GM21381 (cell line): ENCODE data around the gene AP1B1.
"Not testable (repeated sequence)": the region's sequence is repeated elsewhere in the genome, so short reads cannot be mapped to it uniquely, and the experiment has no call there.

Experiments used
- ATAC-seq: cut with Tn5 transposase; IDR thresholded peaks from one replicate; pipeline ENCODE4 v1.9.1; 2021; ENCODE audit warnings: mild to moderate bottlenecking, moderate library complexity; ENCODE audit not compliant: unreplicated experiment

AP1B1 gene

DNA sequence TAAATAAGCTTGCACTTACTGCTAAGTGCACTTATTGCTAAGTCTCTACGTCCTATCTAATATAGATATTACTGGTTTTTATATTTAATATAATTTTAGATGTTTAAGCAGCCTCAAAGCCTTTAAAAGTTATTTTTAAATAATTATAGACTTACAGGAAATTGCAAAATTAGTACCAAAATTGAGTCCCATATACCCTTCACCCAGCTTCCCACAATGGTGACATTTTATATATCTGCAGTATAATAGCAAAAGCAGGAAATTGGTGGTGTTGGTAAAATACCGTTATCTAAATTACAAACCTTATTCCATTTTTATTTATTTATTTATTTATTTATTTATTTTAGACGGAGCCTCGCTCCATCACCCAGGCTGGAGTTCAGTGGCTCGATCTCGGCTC lies 1.9 kb upstream of the AP1B1 start:
- ATAC-seq: no peak

DNA sequence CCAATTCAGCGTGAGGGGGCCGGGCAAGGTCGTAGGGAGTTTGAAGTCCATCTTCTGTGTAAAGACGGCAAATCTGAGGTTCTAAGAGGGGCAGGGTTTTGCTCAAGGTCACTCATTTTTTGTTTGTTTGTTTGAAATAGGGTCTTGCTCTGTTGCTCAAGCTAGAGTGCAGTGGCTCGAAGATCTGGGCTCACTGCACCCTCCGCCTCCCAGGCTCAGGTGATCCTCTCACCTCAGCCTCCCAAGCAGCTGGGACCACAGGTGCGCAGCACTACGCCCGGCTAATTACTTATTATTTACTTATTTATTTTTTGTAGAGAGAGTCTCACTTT lies 355 bp upstream of the AP1B1 start:
- no peak for ATAC-seq

GRCh38 chr22:29386708-29387107 lies 1.7 kb downstream of the AP1B1 start:
- ATAC-seq: no peak

GRCh38 chr22:29385748-29386147 lies 2.6 kb downstream of the AP1B1 start:
- no peak for ATAC-seq

GRCh38 chr22:29385151-29385704 lies 3.1 kb downstream of the AP1B1 start:
- no peak for ATAC-seq

DNA sequence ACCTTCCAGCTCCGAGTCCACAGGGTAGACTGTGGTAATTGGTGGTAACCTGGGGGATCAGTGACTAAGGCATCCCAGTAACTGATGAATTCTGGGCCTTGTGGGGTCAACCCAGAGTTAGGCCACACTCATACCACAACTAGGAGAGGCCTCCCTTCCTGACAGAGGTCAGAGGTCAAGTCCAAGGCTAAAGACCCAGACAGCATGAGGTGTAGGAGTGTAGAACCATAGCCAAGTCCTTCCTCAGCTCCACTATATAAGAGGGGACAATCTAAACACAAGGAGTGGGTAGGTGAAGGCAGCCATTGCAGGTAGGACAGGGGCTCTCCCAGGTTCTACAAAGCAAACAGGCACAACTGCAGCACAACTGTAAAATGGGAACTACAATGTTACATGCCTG lies 4.6 kb downstream of the AP1B1 start:
- ATAC-seq: no peak

GRCh38 chr22:29382580-29383302 lies 5.6 kb downstream of the AP1B1 start:
- no peak for ATAC-seq

GRCh38 chr22:29380856-29381255 lies 7.5 kb downstream of the AP1B1 start:
- no peak for ATAC-seq

- no peak for ATAC-seq
Observed at GRCh38 chr22:29380032-29380781, 8.2 kb downstream of the AP1B1 start.

DNA sequence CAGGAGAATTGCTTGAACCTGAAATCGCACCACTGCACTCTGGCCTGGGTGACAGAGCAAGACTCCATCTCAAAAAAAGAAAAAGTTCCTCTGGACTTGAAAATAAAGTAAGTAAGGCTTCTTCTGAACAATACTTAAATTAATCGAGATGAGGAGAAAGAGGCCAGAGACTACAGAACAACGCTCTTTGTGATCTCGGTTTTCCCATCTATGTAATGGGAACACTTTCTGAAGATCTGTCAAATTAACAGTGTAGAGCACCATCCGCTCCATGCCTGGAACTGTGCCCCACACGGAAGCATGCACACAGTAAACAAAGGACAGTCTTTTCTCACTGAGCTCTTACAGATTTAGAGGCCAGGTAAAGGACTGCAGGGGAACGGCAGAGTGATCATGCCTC lies 9.1 kb downstream of the AP1B1 start:
- ATAC-seq: no peak

GRCh38 chr22:29377979-29378378 lies 10.4 kb downstream of the AP1B1 start:
- no peak for ATAC-seq

GRCh38 chr22:29376705-29377104 lies 11.7 kb downstream of the AP1B1 start:
- not testable (repeated sequence) for ATAC-seq

DNA sequence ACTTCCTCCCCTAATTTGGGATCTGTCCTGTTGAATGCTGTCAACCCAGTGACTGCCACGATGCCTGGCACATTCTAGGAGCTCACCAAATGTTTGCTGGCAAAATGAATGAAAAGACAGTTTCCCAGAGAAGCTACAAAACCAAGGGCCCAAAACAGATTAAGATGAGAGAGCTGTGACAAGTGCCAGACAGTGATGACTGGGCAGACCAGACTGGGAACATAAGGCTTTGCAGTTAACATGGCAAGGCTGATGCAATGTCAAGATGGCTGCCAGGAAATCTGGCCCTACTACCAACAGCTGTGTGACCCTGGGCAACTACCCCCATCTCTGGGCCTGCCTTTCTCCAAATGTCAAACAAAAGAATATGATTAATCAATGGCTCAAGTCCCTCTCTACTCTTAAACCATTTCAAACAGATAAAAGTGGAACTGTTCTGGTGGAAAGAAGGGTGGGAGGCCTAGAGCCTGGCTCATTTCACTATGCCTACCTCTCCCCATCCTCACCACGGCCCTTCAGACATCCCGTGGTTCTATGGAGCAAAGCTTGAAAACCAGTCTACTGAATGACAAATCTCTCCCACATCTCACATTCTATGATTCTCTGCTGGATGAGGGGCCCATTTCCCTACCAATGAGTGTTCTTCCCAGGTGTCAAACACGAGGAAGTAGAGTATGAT lies 12.8 kb downstream of the AP1B1 start:
- no peak for ATAC-seq

DNA sequence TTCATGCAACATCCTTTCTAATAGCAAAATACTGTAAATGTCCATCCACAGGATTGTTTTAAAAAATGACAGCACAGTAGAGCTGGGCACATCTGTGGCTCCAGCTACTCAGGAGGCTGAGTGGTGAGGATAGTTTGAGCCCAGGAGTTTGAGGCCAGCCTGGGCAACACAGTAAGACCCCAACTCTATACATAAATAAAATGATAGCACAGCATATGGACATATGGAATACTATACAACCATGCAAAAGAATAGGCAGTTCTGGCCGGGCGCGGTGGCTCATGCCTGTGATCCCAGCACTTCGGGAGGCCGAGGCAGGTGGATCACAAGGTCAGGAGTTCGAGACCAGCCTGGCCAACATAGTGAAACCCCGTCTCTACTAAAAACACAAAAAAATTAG lies 13.6 kb downstream of the AP1B1 start:
- not testable (repeated sequence) for ATAC-seq

DNA sequence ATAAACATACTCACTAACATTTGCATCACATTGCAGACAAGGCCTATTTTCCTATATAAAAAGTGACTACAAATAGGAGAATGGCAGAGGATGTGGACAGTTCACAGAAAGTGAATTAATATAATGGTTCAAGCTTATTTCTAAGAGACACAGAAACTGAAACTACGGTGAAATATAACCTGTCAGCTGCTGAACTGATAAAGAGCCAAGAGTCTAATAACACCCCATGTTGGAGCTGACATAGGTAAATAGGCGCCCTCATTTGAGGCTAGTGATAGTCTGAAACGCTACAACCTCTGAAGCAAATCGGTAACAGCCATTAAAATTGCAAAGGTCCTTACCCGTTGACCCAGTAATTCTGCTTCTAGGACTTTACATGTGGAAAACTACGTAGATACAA lies 14.0 kb downstream of the AP1B1 start:
- no peak for ATAC-seq

DNA sequence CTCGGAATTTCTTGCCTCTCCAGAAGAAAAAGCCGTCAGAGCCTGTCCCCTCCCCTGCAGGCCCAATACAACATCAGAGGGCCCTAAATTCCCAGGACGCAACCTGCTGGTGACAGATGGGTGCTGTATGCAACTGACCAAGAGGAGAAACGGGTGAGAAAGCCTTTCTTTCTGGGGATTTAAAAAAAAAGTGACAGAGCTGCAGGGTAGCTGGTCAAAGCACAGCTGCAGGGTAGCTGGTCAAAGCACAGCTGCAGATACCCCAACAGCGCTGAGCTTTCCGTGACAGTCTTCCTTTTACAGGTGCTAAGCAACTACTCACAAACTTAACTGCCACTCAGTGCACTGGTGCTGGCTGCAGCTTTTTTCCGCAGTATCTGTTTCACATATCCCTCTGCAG lies 17.8 kb downstream of the AP1B1 start:
- no peak for ATAC-seq

- ATAC-seq: no peak
Observed at GRCh38 chr22:29369460-29369859, 18.9 kb downstream of the AP1B1 start.

DNA sequence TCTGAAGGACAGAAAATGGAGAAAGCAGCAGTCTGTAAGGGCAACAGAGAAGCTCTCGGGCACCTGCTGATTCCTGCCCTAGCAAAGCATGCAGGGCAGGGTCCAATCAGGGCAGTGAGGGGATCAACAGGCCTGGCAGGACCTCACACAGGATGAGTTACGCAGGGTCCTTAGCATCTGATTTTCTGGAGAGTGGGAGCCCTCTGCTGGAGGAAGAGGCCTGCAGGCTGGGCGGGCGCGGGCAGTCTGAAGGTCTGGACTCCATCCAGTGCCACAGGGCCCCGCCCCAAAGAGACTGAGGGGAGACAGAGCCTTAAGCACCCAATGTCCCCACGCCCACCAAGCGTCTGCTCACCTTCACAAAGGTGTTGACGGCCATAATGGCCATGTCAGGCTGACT lies 28.9 kb downstream of the AP1B1 start:
- ATAC-seq: no peak

GRCh38 chr22:29357193-29357890 lies 31.0 kb downstream of the AP1B1 start:
- ATAC-seq: not testable (repeated sequence)

- no peak for ATAC-seq
Observed at GRCh38 chr22:29353860-29354259, 34.5 kb downstream of the AP1B1 start.

- ATAC-seq: no peak
Observed at GRCh38 chr22:29353286-29353685, 35.1 kb downstream of the AP1B1 start.
